ENCODE results near the gene FOXD1. TPM values are rescaled to one million over a fixed set of nuclear protein-coding genes. Genes with fewer than 3 reads are reported as not detected.
A peak's percentile ranks its signal among the peaks of the same experiment; 100 is the strongest.

Gene FOXD1
- polyA plus RNA-seq, 1 donor (not counting 4 experiments of a cell fraction or from before 2014, with no cell fraction given) = 7.0 TPM

- DNase-seq (ENCODE audit: low read depth, low spot score) = no peak
- FAIRE-seq = no peak
These were observed 48.4 kb upstream of the FOXD1 start for GRCh38 chr5:73496984-73497457.

GRCh38 chr5:73495772-73496335 is 47.3 kb upstream of the FOXD1 start:
- no peaks in the 10 kb centered on the region for H3K9me3 ChIP-seq (ENCODE audit: control insufficient read depth, low read depth, low read length)
- no peak overlapping the region for H3K27ac ChIP-seq (ENCODE audit: control insufficient read depth, insufficient read depth, low read length)
- no peaks in the 10 kb centered on the region for H3K9me1 ChIP-seq (ENCODE audit: control insufficient read depth, extremely low read depth, insufficient read depth, low read length)
- peaks cover 2% of the 10 kb centered on the region for H4K20me1 ChIP-seq (ENCODE audit: control insufficient read depth, extremely low read depth, insufficient read depth, low read length)
- no peaks in the 10 kb centered on the region for H3K27me3 ChIP-seq (ENCODE audit: control insufficient read depth, extremely low read depth, insufficient read depth, low read length)
- H3K9ac ChIP-seq (ENCODE audit: control insufficient read depth, extremely low read depth, insufficient read depth, low read length) = no peak overlapping the region
- TF ChIP-seq EZH2 (IDR thresholded peaks at IDR 0.05; ENCODE audit: low read length) = no peak
- TF ChIP-seq, protein P1, sequence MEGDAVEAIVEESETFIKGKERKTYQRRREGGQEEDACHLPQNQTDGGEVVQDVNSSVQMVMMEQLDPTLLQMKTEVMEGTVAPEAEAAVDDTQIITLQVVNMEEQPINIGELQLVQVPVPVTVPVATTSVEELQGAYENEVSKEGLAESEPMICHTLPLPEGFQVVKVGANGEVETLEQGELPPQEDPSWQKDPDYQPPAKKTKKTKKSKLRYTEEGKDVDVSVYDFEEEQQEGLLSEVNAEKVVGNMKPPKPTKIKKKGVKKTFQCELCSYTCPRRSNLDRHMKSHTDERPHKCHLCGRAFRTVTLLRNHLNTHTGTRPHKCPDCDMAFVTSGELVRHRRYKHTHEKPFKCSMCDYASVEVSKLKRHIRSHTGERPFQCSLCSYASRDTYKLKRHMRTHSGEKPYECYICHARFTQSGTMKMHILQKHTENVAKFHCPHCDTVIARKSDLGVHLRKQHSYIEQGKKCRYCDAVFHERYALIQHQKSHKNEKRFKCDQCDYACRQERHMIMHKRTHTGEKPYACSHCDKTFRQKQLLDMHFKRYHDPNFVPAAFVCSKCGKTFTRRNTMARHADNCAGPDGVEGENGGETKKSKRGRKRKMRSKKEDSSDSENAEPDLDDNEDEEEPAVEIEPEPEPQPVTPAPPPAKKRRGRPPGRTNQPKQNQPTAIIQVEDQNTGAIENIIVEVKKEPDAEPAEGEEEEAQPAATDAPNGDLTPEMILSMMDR (optimal IDR thresholded peaks at IDR 0.05 in 1 of 3, IDR thresholded peaks at IDR 0.05 in 1 of 3, conservative IDR thresholded peaks at IDR 0.05 in 1 of 3; ENCODE audit: extremely low read depth in 1 of 3, insufficient read depth in 2 of 3, low read length in 3 of 3) = no peak
- H2AFZ ChIP-seq (ENCODE audit: control insufficient read depth, low read length) = no peak overlapping the region
- DNase-seq (ENCODE audit: low read depth, low spot score) = no peak
- H3K36me3 ChIP-seq (ENCODE audit: control insufficient read depth in 2 of 2, extremely low read depth in 1 of 2, insufficient read depth in 2 of 2, low read length in 2 of 2) = peaks cover 0 to 9% of the 10 kb centered on the region in 2 experiments
- FAIRE-seq = no peak
- H3K4me2 ChIP-seq (ENCODE audit: control insufficient read depth, extremely low read depth, insufficient read depth, low read depth, low read length) = no peak overlapping the region
- dilution Hi-C loops (cut with MboI; ENCODE audit: extremely low pct_ligation_motif_present, low sequenced_read_pairs) = no loop called here
- H3K4me3 ChIP-seq (ENCODE audit: control insufficient read depth in 2 of 3, extremely low read depth in 1 of 3, insufficient read depth in 2 of 3, low read depth in 1 of 3, low read length in 3 of 3) = no peak overlapping the region
- peaks cover 27% of the 10 kb centered on the region for H3K79me2 ChIP-seq (ENCODE audit: control insufficient read depth, insufficient read depth, low read length)
- H3K4me1 ChIP-seq (ENCODE audit: control insufficient read depth, extremely low read depth, insufficient read depth, low read length) = peaks cover 16% of the 10 kb centered on the region

More at GRCh38 chr5:73496984-73497457, 48.4 kb upstream of the FOXD1 start:
- Histone ChIP-seq H3K79me2 (ENCODE audit: control insufficient read depth, insufficient read depth, low read length) (peaks cover 38% of the 10 kb centered on the region), H3K9me3 (ENCODE audit: control insufficient read depth, low read depth, low read length) (no peaks in the 10 kb centered on the region), H3K27ac (ENCODE audit: control insufficient read depth, insufficient read depth, low read length) (peak overlapping the region; percentile 97), H3K4me1 (ENCODE audit: control insufficient read depth, extremely low read depth, insufficient read depth, low read length) (peaks cover 19% of the 10 kb centered on the region), H3K36me3 (ENCODE audit: control insufficient read depth in 2 of 2, extremely low read depth in 1 of 2, insufficient read depth in 2 of 2, low read length in 2 of 2) (peaks cover 2 to 17% of the 10 kb centered on the region in 2 experiments), H3K4me3 (ENCODE audit: control insufficient read depth in 2 of 3, extremely low read depth in 1 of 3, insufficient read depth in 2 of 3, low read depth in 1 of 3, low read length in 3 of 3) (peak overlapping the region in 2 of 3 experiments; percentile 91 to 94), H3K9me1 (ENCODE audit: control insufficient read depth, extremely low read depth, insufficient read depth, low read length) (no peaks in the 10 kb centered on the region), H3K9ac (ENCODE audit: control insufficient read depth, extremely low read depth, insufficient read depth, low read length) (peak overlapping the region; percentile 100), H4K20me1 (ENCODE audit: control insufficient read depth, extremely low read depth, insufficient read depth, low read length) (peaks cover 2% of the 10 kb centered on the region), H3K27me3 (ENCODE audit: control insufficient read depth, extremely low read depth, insufficient read depth, low read length) (no peaks in the 10 kb centered on the region), H2AFZ (ENCODE audit: control insufficient read depth, low read length) (peak overlapping the region; percentile 82), H3K4me2 (ENCODE audit: control insufficient read depth, extremely low read depth, insufficient read depth, low read depth, low read length) (peak overlapping the region; percentile 99)
- no peak for TF ChIP-seq EZH2 (IDR thresholded peaks at IDR 0.05; ENCODE audit: low read length)
- TF ChIP-seq, protein P1 (optimal IDR thresholded peaks at IDR 0.05 in 1 of 3, IDR thresholded peaks at IDR 0.05 in 1 of 3, conservative IDR thresholded peaks at IDR 0.05 in 1 of 3; ENCODE audit: extremely low read depth in 1 of 3, insufficient read depth in 2 of 3, low read length in 3 of 3) = peak in 2 of 3 experiments; percentile 36 to 56
- dilution Hi-C loops (cut with MboI; ENCODE audit: extremely low pct_ligation_motif_present, low sequenced_read_pairs) = no loop called here

Measured in keratinocyte (primary cell).